H1 (cell line): Measurements from ENCODE around the gene VENTX. TPM values are rescaled to one million over a fixed set of nuclear protein-coding genes. Genes with fewer than 3 reads are reported as not detected.

Experiments
- ASH2L ChIP-seq: fragments of 200-600, 300-600 bp; sonication (generic); IDR thresholded peaks from one replicate; pipeline ENCODE4 v1.7.1; 2017; ENCODE audit warnings: low read length
- CHD7 ChIP-seq: fragments of 300-600 bp; sonication (generic); IDR thresholded peaks from 2 replicates; pipeline ENCODE4 v1.7.1; 2012; ENCODE audit warnings: low read length, moderate library complexity, mild to moderate bottlenecking, inconsistent platforms; ENCODE audit not compliant: insufficient replicate concordance
- RBBP5 ChIP-seq: IDR thresholded peaks from 2 replicates; pipeline ENCODE4 v1.7.1; 2012; ENCODE audit warnings: low read depth, mild to moderate bottlenecking, inconsistent platforms, low read length, moderate library complexity, borderline replicate concordance
- SAP30 ChIP-seq: fragments of 300-600 bp; sonication (generic); IDR thresholded peaks from 2 replicates; pipeline ENCODE4 v1.7.1; 2012; ENCODE audit warnings: low read length, moderate library complexity, mild to moderate bottlenecking, inconsistent platforms; ENCODE audit not compliant: insufficient read depth, insufficient replicate concordance
- polyA plus RNA-seq, 7 experiments: library from polyadenylated mRNA; depleted of rRNA in 3 of 7; stranded (reverse) in 5 of 7; unstranded in 2 of 7; fragments of >200 nt in 5 of 7; fragments of 200-250 nt in 2 of 7; gene quantifications; 1 replicate in 5 of 7; 2 replicates in 1 of 7; 4 replicates in 1 of 7; pipeline versions ENCODE4 v1.2.1 to v1.2.3, GENCODE V29; 2011 to 2013; ENCODE audit warnings: missing spikeins in 2 of 7, mixed read lengths in 2 of 7
- total RNA-seq: library from RNA; stranded (reverse); fragmentation: NEBNext Ultra II Directional; extraction: Animal tissue kit (Norgen Biotek cat#: 25700); gene quantifications from 2 replicates; pipeline ENCODE4 v1.2.1, GENCODE V29; 2021

Gene VENTX
- total and polyA plus RNA-seq, 2 of the 8 experiments (the other 6 are each of a cell fraction or from before 2014, with no cell fraction given) = 5.6 TPM

- TF ChIP-seq CHD7 (no peak), RBBP5 (no peak), SAP30 (no peak), ASH2L (no peak)
Measured at GRCh38 chr10:133241501-133242205, 4.0 kb downstream of the VENTX start (continued).
